Stomach (tissue), 9 donors: ENCODE measurements around the gene LEMD2. TPM values are rescaled to one million over a fixed set of nuclear protein-coding genes. Genes with fewer than 3 reads are reported as not detected.

Experiments used
- DNase-seq, 2 donors: peaks; one replicate each; pipeline versions ENCODE4 v3.0.0 to v3.0.0-alpha.2; 2013 to 2019
- H3K27ac ChIP-seq, 5 donors: fragments of 200-600 bp in 4 of 5; sonication (generic) in 4 of 5; one replicate each; pipeline ENCODE4 v1.5.1; 2013 to 2019; ENCODE audit warnings: mild to moderate bottlenecking in 1 of 5, moderate library complexity in 1 of 5
- H3K27me3 ChIP-seq, 3 donors: fragments of 200-600 bp; sonication (generic); one replicate each; pipeline ENCODE4 v1.5.1; 2017 to 2019; ENCODE audit warnings: mixed run types in 1 of 3
- H3K36me3 ChIP-seq, 4 donors: fragments of 200-600 bp; sonication (generic); 1 replicate in 3 of 4; 2 replicates in 1 of 4; pipeline ENCODE4 v1.5.1; 2016 to 2019
- H3K4me1 ChIP-seq, 4 donors: fragments of 200-600 bp; sonication (generic); one replicate each; pipeline ENCODE4 v1.5.1; 2016 to 2019
- H3K4me3 ChIP-seq, 4 donors: fragments of 200-600 bp; sonication (generic) in 3 of 4; one replicate each; pipeline ENCODE4 v1.5.1; 2016 to 2019; ENCODE audit warnings: mild to moderate bottlenecking in 1 of 4
- H3K9me3 ChIP-seq, 4 donors: fragments of 200-600 bp; sonication (generic); one replicate each; pipeline ENCODE4 v1.5.1; 2016 to 2019
- EP300 ChIP-seq: sonication (generic); formaldehyde crosslinking; IDR thresholded peaks from one replicate; pipeline ENCODE4 v1.6.1; 2017; ENCODE audit warnings: antibody characterized with exemption
- POLR2A ChIP-seq, 4 donors: fragments of 450-650 bp; IDR thresholded peaks; one replicate each; pipeline ENCODE4 v1.6.1; 2016; ENCODE audit warnings: antibody characterized with exemption in 4 of 4, control low read depth in 2 of 4, mild to moderate bottlenecking in 1 of 4, moderate library complexity in 1 of 4
- POLR2AphosphoS5 ChIP-seq, 3 donors: sonication (generic); formaldehyde crosslinking; IDR thresholded peaks; one replicate each; pipeline ENCODE4 v1.6.1; 2016; ENCODE audit warnings: antibody characterized with exemption in 3 of 3
- WGBS, 5 donors: extraction: QIAGEN DNeasy Blood & Tissue Kit in 3 of 5; methylation state at CpG; one replicate each; pipeline versions ENCODE4 v1.1.5 to v1.1.7; 2013 to 2018; 5-methylcytosine and 5-hydroxymethylcytosine counted together
- intact Hi-C: fragments of 100-400 bp; cut with DNase I; formaldehyde crosslinking; loops from one replicate; pipeline ENCODE4 v1.15.1; 2023; ENCODE audit warnings: low total_unique reads
- polyA plus RNA-seq, 3 donors: library from polyadenylated mRNA; stranded (reverse); fragments of 200-250 nt; gene quantifications; one replicate each; pipeline ENCODE4 v1.2.3, GENCODE V29; 2013
- total RNA-seq, 5 donors: library from RNA; depleted of rRNA; stranded (reverse); fragments of >200 nt; gene quantifications; one replicate each; pipeline versions ENCODE4 v1.1.0 to v1.2.3, GENCODE V29; 2014 to 2016
- TF ChIP-seq, protein P1 (sequence below), 7 experiments: fragments of 450-650 bp in 4 of 7; fragments of 200-600 bp in 3 of 7; sonication (generic) in 3 of 7; IDR thresholded peaks; one replicate each; pipeline ENCODE4 v1.5.1; 2016 to 2019; ENCODE audit warnings: antibody characterized with exemption in 7 of 7, control low read depth in 2 of 7, mild to moderate bottlenecking in 1 of 7
- donor health status: healthy with polysubstance abuse.
- donor health status: Bipolar disorder and iron deficiency.
- donor health status: healthy.

Gene LEMD2
- total and polyA plus RNA-seq, 8 donors: 22.0 to 428 (median 54.2) TPM

DNA sequence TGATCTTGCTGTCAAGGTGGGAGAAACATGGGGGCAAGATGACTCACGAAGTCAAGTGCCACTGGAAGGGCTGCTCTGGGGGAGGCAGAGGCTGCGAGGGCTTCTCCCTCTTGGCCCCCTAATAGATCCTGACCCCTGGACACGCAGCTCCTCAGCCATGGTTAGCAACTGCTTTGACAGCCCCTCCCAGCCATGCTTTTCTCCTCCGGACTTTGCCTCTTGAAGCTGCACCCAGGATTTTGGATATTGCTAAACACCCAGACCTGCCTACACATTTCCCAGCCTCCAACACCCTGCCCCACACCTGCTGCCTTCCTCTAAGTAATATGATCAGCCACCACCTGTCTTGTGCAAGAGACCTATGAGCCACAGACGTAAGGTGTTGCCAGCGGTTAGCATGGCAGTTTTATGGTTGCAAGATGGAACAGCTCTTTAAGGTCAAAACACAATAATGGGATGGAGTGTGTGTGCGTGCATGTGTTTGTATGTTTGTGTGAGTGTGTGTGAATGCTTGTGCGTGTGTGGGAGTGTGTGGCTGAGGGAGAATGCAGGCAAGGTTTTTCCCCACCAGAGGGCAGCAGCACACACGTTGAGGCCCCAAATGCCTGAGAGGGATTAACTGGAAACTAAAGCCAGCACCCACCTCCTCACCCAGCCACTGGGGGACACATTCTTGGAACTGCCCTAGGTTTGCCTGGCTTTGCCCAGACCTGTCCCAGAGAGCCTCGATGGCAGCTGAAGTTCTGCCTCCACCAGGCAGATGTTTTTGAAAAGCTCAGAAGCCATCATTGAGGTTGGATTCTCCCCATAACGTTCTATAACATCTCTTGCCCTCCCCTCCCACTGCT, 44.7 kb downstream of the LEMD2 start:
- Histone ChIP-seq H3K27me3 (peaks cover 0 to 16% (median 0%) of the 10 kb centered on the region in 3 donors), H3K36me3 (no peaks in the 10 kb centered on the region), H3K4me3 (peak overlapping the region in 1 of 4 donors; percentile 6), H3K9me3 (no peaks in the 10 kb centered on the region), H3K27ac (peak overlapping the region in 2 of 5 donors; percentile 40 to 58), H3K4me1 (peaks cover 0 to 42% (median 6%) of the 10 kb centered on the region in 4 donors)
- peak; percentile 75 to 90 for DNase-seq
- TF ChIP-seq POLR2A (IDR thresholded peaks at IDR 0.05) (no peak), EP300 (no peak), POLR2AphosphoS5 (IDR thresholded peaks at IDR 0.05) (no peak)
- TF ChIP-seq, protein P1, sequence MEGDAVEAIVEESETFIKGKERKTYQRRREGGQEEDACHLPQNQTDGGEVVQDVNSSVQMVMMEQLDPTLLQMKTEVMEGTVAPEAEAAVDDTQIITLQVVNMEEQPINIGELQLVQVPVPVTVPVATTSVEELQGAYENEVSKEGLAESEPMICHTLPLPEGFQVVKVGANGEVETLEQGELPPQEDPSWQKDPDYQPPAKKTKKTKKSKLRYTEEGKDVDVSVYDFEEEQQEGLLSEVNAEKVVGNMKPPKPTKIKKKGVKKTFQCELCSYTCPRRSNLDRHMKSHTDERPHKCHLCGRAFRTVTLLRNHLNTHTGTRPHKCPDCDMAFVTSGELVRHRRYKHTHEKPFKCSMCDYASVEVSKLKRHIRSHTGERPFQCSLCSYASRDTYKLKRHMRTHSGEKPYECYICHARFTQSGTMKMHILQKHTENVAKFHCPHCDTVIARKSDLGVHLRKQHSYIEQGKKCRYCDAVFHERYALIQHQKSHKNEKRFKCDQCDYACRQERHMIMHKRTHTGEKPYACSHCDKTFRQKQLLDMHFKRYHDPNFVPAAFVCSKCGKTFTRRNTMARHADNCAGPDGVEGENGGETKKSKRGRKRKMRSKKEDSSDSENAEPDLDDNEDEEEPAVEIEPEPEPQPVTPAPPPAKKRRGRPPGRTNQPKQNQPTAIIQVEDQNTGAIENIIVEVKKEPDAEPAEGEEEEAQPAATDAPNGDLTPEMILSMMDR (IDR thresholded peaks at IDR 0.05): peak in 5 of 7 experiments; percentile 81 to 93 (median 88)
- WGBS, 5 donors: 26 to 40% (median 29%) methylated on average over 11 of the region's 11 CpGs
- intact Hi-C loops: no loop called here

- Histone ChIP-seq H3K4me3 (no peak overlapping the region), H3K9me3 (no peaks in the 10 kb centered on the region), H3K27me3 (peaks cover 0 to 16% (median 0%) of the 10 kb centered on the region in 3 donors), H3K4me1 (peaks cover 0 to 43% (median 6%) of the 10 kb centered on the region in 4 donors), H3K36me3 (no peaks in the 10 kb centered on the region), H3K27ac (no peak overlapping the region)
- peak in 1 of 2 donors; percentile 51 for DNase-seq
- WGBS, 5 donors: 72 to 82% (median 74%) methylated on average over 7 of the region's 7 CpGs
- intact Hi-C loops: no loop called here
- no peak for TF ChIP-seq POLR2A (IDR thresholded peaks at IDR 0.05)
- TF ChIP-seq EP300: no peak
- TF ChIP-seq, protein P1 (IDR thresholded peaks at IDR 0.05): no peak
- TF ChIP-seq POLR2AphosphoS5 (IDR thresholded peaks at IDR 0.05): no peak
These were observed 46.1 kb downstream of the LEMD2 start for GRCh38 chr6:33742837-33743236.

- Histone ChIP-seq H3K9me3 (no peaks in the 10 kb centered on the region), H3K27ac (no peak overlapping the region), H3K4me3 (no peak overlapping the region), H3K27me3 (peaks cover 0 to 16% (median 0%) of the 10 kb centered on the region in 3 donors), H3K36me3 (no peaks in the 10 kb centered on the region), H3K4me1 (peaks cover 0 to 43% (median 6%) of the 10 kb centered on the region in 4 donors)
- DNase-seq: no peak
- 52 to 77% (median 56%) methylated on average over 6 to 9 of the region's 9 CpGs for WGBS, 5 donors
- TF ChIP-seq EP300 (no peak), POLR2AphosphoS5 (IDR thresholded peaks at IDR 0.05) (no peak), POLR2A (IDR thresholded peaks at IDR 0.05) (no peak)
- TF ChIP-seq, protein P1 (IDR thresholded peaks at IDR 0.05): no peak
- intact Hi-C loops: no loop called here
These were observed 46.8 kb downstream of the LEMD2 start for GRCh38 chr6:33742092-33742491.

- peak overlapping the region in 3 of 5 donors; percentile 18 to 38 (median 20) for H3K27ac ChIP-seq
These were observed 48.1 kb downstream of the LEMD2 start for GRCh38 chr6:33740794-33741193.

More at GRCh38 chr6:33740794-33741193, 48.1 kb downstream of the LEMD2 start:
- peak; percentile 41 to 55 for DNase-seq
- H3K4me3 ChIP-seq: no peak overlapping the region
- H3K36me3 ChIP-seq: no peaks in the 10 kb centered on the region
- H3K27me3 ChIP-seq: peaks cover 0 to 6% (median 0%) of the 10 kb centered on the region in 3 donors
- WGBS, 5 donors: 32 to 62% (median 41%) methylated on average over 5 of the region's 5 CpGs
- TF ChIP-seq, protein P1 (IDR thresholded peaks at IDR 0.05): no peak
- TF ChIP-seq EP300: no peak
- TF ChIP-seq POLR2A (IDR thresholded peaks at IDR 0.05): no peak
- TF ChIP-seq POLR2AphosphoS5 (IDR thresholded peaks at IDR 0.05): peak in 1 of 3 donors; percentile 47
- intact Hi-C loops: no loop called here
- H3K9me3 ChIP-seq: no peaks in the 10 kb centered on the region
- H3K4me1 ChIP-seq: peaks cover 0 to 37% (median 6%) of the 10 kb centered on the region in 4 donors
